GM21423 (cell line): ENCODE data around the gene LSP1.

ENCODE experiments used
- ATAC-seq: cut with Tn5 transposase; IDR thresholded peaks from one replicate; pipeline ENCODE4 v1.9.1; 2021; ENCODE audit warnings: mild to moderate bottlenecking, moderate library complexity; ENCODE audit not compliant: unreplicated experiment

Gene LSP1

DNA sequence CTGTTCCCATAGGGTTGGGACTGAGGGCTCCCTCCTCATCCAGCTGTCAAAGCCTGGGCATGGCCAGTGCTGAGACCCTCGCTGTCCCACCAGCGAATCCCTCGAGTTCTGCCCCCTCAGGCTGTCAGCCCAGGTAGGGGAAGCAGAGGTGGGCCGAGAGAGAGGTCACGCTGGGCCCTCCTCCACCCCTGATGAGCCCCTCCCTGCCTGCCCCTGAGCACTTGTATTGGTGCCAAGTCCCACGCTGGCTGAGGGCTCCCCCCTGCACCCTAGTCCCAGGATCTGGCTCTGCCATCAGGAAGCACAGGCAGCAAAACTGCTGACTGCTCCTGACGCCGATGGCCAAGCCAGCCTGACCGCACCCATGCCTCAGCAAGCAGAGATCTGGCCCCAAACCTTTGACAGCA is 35.5 kb downstream of the LSP1 start:
- ATAC-seq: no peak

DNA sequence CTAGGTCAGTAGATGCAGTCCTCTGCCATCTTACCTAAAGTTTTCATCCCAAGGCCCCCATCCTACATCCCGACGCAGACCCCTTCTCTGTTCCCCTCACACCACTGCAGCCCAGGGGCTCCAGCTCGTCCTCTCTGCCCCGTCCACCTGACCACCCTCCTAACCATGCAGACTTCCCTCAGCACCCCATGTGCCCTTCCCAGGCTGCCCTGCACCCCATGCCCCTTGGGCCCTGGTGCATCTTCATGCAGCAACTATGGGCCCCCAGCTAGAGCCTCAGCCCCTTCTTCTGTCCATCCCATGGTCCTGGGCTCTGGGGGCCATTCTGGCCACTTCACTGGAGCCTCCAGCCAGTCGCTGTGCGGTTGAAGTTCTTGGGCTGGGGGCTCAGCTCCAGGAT is 35.9 kb downstream of the LSP1 start:
- no peak for ATAC-seq

DNA sequence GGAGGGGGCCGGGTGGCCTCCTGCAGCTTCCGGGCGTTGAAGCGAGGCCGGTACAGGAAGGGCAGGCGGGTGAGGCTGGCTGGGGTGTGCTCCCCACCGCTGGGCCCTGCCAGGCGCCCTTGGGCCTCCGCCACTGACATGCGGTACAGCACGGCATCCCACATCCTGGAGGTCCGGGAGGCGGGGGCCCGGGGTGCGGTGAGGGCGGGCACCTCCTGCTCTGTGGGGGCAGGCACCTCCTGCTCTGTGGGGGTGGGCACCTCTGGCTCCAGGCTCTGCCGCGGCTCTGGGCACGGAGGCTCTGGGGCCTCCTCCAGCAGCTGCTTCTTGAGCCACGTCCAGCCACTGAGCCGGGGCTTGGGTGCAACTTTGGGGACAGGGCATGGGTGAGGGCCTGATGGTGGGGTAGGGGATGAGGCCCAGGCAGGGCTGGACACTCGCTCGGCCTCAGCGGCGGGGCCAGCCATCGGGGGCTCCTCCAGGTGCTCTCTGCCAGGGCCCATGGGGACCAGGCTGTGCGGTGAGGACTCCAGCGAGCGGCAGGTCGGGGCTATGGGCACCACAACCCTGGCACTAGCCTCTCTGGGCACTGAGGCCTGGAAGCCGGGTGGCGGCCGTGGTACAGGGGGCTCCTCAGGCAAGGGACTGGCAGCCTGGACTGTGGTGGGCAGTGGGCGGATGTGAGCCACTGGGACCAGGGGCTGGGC is 36.5 kb downstream of the LSP1 start:
- ATAC-seq: no peak

DNA sequence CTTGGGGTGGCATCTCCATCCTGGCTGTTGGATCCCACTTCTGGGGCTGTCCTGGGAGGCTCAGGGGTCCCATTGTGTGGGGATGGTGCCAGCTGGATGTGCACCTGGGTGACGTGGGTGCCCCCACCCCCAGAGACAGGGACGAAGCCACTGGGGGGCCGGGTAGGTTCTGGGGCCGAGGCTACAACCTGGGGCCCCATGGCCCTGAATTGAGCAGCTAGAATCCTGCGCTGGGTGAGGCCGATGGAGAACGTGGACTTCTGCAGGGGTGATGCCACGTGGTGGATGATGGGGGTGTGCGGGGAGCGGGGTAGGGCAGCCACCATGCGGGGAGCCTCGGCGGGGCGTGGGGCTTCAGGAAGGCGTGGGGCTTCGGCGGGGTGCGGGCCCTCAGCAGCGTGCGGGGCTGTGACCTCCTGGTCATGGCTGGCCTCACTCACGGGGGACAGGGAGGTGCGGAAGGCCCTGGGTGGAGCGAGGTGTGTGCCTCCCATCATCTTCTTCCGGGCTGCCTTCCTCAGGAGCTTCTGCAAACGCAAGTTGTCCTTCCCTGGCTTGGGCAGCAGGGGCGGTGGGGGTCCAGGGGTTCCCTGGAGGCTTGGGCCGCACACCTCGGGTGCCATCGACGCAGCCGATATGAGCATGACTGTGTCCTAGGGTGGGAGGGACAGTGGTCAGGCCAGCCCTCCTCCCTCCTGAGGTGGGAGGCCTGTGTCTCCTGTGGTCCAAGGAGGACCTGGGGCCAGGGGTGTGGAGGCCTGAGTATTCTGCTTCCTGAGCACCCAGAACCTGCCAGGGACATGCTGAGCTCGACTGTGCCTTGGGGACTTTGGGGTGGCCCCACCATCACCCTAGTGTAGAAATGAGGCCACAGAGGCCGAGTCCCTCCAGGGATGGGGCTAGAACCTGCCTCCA is 37.3 kb downstream of the LSP1 start:
- no peak for ATAC-seq

DNA sequence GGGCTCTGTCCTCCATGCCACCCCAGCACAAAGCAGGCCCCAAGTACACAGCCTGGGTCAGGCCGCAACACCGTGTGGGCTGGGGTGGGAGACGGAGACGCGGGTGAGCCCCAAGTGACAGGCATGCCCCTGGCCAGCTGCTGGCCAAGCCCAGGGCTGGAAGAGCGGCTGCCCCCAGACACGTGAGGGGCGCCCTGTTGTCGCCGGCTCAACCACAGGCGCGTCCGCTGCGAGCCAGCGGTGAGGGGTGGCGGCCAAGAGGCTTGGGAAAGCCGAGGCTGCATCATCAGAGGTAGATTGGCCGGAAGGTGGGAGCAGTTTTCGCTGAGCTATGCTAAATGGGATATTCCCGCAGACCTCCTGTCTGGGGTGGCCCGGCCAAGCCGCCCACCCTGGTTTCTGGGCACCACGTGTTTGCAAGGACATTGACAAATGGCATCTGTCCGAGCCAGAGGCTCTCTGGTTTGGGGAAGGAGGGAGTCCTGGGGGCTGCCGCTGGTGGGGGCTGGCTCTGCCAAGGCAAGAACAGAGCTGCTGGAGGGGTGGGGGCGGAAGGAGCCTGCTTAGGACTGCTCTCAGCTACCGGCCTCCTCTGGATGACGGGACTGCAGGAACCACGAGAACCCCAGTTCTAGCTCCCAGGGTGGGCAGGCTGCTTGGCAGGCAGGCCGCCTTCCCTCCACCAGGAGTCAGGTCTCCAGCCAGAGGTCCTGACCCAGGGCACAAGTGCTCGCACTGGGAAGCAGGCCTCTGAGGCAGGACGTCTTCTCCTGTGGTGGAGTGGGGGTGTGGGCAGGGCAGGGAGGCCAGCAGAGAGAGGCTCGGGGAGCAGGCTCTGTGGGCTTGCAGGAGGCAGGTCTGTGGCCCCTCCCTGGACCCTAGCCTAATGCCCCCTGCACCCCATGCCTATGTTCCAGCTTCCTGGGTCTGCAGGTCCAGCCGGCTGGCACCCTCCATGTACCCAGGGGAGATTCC is 38.3 kb downstream of the LSP1 start:
- ATAC-seq: no peak

DNA sequence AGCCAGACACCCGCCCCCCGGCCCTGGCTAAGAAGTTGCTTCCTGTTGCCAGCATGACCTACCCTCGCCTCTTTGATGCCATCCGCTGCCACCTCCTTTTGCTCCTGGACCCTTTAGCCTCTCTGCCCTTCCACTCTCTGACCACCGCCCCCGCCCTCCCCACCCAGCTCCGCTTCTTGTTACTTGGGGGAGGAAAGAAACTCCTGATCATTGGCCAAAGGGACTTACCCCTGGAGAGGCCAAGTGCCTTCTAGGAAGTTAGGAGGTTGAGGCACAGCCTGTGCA is 38.9 kb downstream of the LSP1 start, which contains the start of gene PRR33:
Gene PRR33 (minus strand): TSS at position 65 of the 285 bp plus-strand sequence. CDS start 1,311 bp downstream, outside the sequence.
- no peak for ATAC-seq

DNA sequence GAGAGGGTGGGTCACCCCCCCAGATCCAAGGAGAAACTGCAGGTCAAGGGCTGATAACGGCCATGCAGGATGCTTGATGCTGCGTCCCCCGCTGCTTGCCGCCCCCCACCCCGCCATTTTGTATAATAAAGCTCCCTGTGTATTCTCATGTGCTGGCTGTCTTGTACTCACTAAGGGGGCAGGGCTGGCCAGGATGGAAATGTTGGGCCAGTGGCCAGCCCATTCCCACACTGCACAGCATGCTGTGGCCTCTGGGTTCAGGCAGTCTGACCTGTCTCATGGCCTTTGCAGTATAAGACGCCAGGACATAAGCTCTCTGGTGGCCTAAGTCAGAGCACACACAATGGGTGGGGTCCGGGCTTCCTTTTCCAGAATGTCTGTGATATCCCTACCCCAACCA is 39.2 kb downstream of the LSP1 start:
- ATAC-seq: no peak

DNA sequence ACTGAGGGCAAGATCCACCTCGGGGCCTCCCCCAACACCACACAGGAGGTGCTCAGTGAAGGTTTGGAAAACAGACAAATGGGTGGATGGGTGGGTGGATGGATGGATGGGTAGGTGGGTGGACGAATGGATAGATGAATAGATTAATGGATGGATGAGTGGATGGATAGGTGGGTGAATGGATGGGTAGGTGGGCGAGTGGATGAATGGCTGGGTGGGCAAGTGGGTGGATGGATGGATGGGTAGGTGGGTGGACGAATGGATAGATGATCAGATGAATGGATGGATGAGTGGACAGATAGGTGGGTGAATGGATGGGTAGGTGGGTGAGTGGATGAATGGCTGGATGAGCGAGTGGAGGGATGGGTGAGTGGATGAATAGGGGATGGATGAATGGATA is 39.7 kb downstream of the LSP1 start:
- ATAC-seq: no peak

DNA sequence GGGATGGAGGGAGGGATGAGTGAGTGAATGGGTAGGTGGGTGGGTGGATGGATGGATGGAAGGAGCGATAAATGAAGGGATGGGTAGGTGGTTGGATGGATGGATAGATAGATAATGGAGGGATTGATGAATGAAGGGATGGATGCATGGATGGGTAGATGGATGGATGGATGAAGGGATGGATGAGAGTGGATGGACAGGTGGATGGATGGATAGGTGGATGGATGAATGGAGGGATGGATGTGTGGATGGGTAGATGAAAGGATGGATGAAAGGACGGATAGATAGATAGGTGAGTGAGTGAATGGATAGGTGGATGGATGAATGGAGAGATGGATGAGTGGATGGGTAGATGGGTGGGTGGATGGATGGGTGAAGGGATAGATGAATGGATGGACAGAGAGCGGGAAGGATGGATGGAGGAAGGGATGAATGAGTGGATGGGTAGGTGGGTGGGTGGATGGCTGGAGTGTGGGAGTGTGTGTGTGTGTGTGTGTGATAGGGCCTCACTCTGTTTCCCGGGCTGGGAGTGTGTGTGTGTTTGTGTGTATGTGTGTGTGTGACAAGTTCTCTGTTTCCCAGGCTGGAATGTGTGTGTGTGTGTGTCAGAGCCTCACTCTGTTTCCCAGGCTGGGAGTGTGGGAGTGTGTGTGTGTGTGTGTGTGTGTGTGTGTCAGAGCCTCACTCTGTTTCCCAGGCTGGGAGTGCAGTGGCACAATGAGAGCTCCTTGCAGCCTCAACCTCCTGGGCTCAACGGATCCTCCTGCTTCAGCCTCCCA is 40.9 kb downstream of the LSP1 start:
- no peak for ATAC-seq

DNA sequence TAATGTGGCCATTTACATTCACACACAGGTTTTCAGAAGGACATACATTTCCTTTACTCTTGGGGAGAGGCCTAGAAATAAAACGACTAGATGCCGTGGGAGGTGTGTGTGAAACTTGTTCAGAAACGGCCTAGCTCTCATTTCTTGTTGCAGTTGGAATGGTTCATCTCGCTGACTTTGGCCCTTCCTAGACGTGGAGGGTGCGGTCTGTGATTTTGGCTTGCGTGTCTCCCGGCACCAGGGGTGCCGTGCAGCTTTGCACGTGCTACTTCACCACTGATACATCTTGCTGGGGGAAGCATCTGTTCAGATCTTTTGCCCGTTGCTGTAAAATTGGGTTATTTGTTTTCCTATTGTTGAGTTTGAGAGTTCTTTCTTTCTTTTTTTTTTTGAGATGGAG is 41.9 kb downstream of the LSP1 start:
- no peak for ATAC-seq

DNA sequence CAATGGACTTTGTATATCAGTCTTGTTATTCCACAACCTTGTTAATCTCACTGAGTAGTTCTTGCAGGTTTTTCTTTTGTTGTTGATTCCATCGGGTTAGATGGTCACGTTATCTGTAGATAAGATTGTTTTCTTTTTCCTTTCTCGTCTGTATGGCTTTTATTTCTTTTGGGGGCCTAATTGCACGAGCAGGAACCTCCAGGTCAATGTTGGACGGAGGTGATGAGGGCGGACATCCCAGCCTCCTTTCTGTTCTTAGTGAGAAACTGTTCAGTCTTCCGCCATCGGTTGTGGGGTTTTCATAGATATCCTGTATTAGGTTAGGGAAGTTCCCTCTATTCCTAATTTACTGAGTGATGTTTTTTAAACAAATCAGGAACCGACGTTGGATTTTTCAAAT is 43.6 kb downstream of the LSP1 start:
- no peak for ATAC-seq

DNA sequence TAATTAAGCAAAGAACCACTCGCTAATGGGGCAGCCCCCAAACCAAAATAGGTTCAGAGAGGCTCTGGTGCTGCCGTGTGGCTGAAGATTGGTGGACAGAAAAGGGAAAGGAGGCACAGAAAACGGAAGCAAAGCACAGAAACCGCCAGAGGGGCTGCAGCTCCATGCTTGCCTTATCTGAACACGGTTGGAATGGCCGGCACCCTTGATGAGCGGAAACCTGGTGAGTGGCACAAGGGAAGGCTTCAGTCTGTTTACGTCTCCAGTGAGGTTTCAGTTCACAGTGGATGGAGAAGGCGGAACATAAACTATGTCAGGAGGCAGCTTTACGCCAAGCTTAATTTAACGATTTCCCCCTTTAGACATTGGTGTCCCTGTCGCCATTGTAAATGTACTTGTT is 44.0 kb downstream of the LSP1 start:
- no peak for ATAC-seq

DNA sequence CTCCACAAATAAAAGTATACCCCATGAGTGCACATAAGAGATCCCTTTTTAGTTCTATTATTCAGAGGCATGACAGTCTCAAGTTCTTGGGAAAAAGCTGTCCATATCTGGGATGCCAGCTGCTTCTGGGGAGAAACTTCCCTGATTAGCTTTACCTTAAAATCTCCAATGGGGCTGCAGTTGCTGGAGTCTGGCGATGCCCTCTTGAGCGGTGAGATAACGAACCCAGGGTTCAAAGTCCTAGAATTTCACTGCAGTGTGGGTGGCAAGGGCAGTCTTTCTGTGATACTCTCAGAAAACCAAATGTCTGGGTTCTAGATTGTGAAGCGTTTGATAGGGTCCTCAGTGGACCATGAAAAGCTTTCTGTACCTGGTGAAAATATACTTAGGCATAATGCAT is 46.2 kb downstream of the LSP1 start:
- ATAC-seq: no peak

DNA sequence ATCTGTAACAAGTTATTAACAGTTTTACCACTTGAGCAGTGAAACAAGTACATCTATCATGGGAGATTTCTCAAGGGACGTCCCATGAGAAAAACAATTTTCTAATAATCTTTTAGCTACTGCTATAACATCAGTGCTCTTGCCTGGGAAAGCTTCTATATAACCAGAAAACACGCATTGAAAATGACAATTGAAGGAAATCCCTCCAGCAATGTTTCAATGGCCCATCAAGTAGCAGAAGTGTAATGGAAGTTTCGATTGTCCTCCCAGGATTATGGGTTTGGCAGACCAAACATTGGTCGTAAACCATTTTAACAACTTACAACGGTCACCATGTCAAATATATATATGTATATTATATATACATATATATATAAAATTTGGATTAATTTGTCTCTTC is 46.8 kb downstream of the LSP1 start:
- no peak for ATAC-seq

DNA sequence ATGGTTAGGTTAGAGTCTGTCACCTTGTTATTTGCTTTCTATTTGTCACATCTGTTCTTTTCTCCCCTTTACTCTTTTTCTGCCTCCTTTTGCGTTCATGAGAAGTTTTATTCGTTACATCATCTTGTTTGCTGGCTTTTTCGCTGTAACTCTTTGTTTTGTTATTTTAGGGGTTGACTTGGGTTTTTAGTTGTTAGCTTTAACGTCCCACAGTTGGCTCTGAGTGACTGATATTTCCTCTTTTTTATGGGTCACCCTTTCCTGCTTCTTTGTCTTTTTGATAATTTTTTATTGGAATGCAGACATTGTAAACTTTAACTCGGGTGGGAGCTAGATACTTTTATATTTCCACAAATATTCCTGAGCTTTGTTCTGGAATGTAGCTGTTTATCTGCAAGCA is 53.3 kb downstream of the LSP1 start:
- ATAC-seq: no peak

DNA sequence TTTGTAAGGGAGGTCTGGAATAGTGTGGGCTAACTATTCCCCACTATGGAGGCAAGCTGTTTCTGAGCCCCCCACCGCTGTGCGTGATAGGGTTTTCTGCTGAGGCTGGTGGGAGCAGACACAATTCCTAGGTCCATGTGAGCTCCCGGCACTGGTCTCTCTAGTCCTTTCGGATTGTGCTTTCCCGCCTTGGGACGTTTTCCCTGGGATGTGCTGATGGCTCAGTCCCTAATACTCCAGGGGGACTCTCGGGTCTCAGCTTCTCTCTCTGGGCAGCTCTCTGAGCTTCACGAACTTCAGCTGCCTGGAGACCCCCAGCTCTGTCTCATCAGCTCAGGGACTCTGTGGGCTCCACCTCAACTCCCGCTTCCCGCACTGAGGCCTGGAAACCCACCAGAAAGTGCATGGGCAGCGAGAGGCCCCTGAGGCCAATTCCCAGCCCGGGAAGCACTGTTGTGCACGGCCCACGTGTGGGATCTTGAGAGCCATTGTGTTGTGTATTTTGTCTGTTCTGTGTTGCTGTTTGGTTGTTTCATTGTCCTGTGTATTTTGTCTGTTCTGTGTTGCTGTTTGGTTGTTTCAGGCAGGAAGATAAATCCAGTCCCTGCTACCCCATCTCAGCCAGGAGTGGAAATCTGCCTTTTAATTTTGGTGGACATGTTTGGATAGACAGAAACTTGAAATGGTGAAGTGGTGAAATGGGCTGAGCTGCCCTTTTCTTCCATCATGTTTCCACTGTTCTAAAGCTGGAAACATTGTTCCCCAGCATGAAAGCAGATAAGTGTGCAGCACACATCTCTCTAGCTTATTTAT is 53.9 kb downstream of the LSP1 start:
- no peak for ATAC-seq

DNA sequence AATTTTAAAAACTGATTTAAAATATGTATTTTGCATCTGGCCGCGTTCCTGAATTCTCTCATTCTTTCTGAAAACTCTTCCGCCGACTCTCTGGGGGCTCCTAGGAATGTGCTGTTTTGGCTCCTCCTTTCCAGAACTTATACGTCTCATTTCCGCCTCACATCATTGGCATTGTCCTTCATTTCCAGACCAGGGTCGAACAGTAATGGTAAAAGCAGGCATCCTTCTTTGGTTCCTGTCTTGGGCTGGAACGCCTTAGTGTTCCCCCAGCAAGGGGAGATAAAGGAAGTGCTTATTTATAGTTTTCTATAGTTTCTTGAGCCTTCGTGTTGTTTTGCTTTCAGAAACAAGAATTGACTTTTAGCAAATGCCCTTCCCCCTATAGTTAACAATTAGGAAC is 55.7 kb downstream of the LSP1 start:
- ATAC-seq: no peak

DNA sequence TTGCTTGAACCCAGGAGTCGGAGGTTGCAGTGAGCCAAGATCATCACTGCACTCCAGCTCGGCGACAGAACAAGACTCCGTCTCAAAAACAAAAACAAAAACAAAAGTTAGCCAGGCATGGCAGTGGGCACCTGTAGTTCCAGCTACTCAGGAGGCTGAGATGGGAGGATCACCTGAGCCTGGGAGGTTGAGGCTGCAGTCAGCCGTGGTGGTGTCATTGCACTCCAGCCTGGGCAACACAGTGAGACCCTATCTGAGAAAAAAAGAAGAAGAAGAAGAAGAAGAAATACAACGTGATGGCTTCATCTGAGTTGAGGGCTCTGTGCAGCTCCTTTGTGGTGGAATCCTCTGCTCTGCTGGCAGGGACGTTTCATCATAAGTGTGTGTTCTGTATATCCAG is 56.6 kb downstream of the LSP1 start:
- no peak for ATAC-seq

DNA sequence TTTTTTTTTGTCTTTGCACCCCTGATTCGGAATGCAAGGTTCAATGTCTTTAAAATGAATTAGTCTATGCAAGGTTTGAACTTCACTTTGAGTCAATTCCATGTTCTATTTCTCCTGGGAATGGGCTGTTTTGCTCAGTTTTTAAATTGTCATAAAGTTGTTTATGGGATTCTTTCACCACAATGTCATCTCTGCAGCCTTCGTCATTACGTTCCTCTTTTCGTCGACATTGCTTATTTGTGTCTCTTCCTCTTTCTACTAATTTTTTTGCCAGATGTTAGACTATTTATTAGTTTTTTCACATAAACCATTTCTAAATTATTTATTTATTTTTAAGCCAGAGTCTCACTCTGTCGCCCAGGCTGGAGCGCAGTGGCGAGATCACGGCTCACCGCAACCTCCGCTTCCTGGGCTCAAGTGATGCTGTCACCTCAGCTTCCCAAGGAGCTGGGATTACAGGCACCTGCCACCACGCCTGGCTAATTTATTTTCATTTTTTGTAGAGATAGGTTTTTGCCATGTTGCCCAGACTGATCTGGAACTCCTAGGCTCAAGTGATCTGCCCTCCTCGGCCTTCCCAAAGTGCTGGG is 59.5 kb downstream of the LSP1 start:
- ATAC-seq: no peak
